Activated gamma-delta T cell treated with Interleukin-2 at 50 U/mL for 16 hours (primary cell): ENCODE results near the gene GPR55.

Experiments used
- DNase-seq: peaks from one replicate; pipeline ENCODE4 v3.0.0-alpha.2; 2020

The GPR55 gene

DNA sequence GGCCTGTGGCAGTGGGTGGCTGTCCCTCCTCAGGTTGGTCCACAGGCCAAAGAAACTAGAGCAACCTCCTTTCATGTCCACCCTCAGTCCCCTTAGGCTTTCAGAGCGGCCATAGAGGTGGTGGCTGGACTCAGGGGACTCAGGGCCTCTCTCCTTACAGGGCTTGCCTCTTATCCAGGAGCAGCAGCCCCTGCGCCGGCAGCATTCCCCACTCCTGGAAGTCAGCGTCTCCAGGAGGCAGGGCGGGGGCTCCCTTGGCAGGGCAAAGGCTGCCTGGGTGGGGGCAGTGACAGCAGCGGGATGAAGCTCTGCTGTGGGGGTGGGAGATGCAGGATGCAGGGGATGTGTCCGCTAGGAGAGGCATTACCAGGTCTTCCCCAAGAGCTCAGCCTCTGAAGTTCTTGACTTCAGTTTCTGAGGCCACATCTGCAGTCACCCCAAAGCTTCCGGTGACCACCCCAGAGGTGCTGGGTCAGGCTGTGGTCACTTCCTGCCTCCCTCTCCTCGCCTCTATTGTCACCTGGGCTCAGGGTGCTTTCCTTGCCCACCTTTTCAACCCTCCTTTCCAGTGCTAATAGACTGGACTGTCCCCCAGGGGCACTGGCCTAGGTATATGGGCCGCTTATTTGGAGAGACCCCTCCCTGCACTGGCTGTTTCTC lies 8.6 kb upstream of the GPR55 start:
- no peak for DNase-seq

DNA sequence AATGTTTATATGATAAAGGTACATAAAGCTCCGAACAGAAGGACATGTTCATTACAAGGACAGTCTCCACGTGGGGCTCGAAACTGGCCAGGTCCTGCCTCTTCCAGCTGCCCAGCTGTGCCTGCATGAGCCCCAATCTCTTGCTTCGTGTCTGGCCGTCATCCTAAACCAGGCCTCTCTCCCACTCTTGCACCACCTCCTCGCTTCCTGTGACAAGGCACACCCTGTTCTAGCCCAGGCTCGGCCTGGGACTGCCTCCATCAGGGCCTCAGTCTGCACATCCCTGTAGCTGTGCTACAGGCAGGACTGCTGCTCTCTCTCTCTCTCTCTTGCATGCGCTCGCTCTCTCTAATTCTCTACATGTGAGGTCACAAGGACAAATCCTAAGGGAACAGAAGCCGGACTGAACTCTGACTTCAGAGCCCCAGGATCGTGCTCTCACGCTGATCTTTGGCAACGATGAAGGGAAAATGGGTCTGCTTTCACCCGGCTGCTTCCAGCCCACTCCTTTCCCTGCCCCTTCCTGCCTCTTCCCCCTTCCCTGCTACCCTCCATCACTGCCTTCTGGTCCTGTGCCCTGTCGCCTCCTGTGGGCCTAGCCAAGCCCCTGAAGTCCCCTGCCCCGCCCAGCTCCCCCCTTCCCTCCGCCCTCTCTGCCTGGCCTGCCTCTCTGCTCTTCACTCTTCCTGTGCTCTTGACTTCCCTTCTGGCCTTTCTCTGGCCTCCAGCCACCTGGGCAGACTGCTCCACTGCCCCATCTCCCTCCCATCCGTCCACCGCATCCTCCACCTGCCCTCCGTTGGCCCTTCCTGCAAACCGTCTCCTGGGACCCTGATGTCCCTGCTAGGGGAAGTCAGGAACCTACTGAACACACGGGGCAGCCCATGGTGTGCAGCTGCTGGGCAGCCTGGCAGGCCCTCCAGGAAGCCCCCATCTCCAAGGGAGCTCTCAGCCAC lies 7.8 kb upstream of the GPR55 start:
- DNase-seq, result no peak

DNA sequence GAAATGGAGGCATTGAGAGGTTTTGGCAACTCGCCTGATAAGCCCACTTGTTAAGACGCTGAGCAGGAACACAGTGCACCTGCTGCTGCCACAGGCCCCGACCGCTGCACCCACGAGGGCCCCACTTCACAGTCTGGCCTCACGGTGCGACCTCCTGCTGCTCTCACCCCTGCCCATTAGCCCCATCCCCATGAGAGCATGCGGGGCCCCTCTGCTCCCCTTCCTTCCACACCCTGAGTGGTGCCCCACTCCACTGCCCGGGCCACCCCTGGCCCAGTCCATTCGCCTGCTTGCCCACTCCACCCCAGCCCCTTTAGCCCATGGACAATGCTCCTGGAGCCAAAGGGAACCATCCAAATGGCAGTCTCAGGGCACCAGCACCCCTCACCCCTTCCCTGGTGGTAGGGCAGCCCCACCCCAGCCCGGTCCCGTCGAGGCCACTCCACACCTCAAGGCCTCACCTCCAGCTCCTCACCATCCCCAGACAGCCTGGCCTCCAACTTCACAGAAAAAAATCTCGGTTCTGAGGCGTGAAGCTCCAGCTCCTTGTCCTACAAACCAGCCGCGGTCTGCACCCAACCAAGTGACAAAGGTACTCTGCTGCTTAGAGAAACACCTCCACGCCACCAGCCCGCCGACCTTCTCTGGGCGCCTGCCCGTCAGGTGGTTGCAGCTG lies 6.7 kb upstream of the GPR55 start:
- no peak for DNase-seq

DNA sequence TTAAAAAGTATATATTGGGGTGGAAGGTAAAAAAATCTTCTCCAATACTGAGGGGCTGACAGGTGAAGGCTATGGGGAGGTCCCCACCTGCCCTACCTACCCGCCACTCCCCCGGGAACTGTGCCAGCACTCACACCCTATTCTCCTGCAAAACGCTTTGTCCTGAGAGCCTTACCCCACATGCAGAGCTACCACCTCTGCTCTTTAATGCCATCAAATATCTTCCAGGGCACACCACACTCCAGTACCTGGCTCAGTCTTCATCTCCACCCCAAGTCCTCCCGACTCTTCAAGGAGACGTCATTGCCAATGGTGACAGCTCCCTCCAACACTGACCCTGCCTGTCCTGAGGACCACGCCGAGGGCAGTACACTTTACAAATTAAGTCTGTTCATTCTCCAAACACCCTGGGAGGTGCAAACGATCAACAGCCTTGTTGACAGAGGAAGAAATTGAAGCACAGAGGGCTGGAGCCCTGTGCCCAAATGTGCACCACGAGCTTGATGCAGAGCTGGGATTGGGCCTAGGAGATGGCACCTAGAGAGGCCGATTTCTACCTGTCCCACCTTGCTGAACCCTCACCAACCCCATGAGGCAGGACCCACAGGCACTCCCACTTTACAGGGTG lies 6.0 kb upstream of the GPR55 start:
- DNase-seq, result no peak

DNA sequence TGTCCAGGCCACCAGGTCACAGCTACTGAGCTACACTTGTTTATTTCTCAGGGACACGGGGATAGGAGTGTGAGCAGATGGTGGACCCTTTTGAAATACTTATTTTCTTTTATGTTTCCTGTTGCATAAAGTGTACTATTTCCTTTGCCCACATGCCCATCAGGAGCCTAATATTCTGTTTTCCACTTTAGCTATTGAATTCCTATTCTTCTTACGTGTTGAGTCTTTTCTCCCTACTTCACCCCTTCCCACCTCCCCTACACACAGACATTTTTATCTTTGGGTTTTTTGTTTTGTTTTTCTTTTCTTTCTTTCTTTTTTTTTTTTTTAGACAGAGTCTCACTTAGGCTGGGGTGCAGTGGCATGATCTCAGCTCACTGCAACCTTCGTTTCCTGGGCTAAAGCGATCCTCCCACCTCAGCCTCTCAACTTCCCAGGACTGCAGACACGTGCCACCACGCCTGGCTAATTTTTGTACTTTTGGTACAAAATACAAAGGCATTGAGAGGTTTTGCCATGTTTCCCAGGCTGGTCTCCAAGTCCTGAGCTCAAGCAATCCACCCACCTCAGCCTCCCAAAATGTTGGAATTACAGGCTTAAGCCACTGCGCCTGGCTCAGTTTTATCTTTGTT lies 5.2 kb upstream of the GPR55 start:
- no peak for DNase-seq

DNA sequence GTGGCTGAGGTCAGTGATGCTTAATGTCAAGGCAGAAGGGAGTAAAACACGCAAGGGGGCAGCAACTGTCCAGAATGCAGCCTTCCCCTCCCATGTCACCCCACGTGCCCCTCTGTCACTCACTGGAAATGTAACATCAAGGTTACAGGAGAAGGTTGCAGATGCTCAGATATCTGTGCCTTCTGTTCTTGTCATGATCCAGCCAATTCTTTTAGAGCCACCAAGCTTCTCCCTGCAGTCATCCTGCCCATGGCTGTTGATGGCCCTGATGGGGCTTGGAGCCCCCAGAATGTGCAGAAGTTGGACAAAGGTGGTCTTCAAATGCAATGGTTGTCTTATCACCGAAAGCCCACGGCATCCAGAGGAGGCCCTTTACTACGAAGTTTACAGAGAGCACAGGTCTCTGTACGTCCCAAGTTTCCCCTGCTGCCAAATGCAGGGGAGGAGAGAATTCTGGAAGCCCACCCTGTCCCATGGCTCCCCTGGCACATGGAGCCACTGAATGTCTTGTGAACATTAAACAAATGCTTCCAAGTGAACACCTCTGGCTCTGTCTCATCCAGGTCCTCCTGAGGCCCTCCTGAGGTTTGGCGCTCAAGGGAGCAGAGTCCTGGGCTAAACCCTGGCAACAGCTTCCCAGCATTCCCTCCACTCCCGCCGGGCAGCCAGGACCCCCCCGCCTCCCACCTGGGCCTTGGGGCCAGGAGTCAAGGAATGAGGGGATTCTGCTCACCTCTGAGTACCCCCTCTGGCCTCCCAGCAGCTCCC lies 4.5 kb upstream of the GPR55 start:
- DNase-seq, result no peak

DNA sequence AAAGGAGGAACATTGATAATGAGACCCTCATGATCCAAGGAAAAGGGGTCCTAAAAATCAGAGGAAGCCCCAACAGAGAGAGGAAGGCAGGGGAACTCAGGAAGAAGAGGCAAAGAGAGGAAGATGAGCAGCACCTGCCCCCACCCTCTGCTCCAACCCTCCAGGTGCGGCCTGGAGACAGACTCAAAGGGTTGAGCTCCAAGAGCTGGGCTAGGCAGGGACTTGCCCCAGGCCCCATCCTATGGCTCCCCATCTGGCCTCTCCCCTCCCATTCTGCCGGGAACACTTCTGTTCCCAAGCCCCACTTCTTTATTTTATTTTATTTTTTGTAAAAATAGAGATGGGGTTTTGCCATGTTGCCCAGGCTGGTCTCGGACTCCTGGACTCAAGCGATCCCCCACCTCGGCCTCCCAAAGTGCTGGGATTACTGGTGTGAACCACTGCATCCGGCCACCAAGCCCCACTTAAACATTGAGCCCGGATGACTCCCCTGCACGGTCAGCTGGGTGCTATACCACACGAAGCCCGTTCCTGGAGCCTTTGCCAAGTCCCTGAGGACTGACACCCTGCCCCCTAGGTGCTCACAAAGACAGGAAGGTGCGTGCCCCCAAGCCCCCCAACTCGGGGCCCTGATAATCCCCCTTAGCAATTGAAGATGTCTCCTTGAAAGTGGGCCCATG lies 3.8 kb upstream of the GPR55 start:
- no peak for DNase-seq

DNA sequence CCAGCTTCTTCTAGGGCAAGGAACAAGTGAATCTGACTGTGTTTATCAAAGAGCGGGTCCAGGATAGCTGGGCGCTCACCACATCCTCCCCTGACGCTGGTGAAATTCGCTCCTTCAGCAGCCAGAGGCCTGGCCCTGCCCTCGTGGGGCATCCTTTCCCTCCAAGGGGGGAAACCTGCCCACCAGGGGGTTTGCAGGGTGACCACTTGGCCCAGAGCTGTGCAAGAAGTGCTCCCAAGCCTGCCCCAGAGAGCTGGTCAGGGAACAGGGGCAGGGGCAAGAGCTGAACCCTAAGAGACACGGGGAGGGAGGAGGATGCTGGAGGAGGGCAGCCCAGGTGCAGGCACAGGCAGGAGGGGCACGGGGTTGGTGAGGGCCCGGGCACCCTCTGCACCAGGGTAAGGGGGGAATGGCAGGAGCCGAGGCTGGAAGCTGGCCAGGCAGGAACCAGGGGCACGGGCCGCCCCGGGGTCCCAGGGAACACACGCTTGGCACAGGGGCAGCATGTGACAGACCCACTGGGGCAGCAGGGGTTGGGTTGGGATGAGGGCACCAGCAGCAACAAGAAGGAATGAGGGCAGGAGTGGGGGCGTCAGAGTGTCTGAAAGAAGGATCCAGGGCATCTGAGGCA lies 2.8 kb upstream of the GPR55 start:
- DNase-seq, result no peak

DNA sequence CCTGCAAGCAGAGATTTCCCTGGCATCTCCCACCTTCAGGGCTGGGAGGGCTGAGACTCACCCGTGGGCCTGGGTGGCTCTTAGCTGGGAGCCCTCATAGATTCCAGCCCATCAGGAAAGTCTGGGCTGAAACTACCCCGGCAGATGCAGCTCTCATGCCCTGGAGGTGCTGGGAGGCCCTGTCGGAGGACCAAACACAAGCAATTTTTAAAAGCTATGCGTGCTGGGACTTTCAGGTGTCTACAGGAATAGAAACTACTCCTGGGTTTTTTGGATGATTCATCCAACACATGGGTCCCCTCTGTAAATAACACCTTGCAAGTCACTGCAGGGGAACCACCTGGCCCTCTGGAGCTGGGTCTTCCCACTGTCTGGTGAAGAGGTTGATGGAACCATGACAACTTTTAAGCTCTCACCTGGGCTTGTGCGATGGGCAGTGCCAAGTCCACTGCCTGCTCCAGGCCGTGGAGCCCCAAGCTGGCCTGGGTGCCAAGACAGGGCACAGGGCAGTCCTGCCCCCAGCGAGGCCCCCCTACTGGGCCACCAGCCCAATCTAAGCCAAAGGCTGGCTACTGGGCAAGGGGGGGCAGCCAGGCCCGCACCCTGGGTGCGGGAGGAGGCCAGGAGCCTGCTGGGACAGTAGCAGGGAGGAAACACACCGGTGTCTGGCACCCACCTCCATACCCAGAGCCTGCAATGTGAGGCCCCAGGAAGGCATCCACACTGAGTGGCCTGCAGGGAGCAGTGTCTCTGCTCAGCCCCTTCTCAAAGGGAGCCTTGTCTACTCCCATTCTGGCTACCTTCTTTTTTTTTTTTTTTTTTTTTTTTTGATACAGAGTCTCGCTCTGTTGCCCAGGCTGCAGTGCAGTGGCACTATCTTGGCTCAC lies 1.1 kb upstream of the GPR55 start:
- no peak for DNase-seq

DNA sequence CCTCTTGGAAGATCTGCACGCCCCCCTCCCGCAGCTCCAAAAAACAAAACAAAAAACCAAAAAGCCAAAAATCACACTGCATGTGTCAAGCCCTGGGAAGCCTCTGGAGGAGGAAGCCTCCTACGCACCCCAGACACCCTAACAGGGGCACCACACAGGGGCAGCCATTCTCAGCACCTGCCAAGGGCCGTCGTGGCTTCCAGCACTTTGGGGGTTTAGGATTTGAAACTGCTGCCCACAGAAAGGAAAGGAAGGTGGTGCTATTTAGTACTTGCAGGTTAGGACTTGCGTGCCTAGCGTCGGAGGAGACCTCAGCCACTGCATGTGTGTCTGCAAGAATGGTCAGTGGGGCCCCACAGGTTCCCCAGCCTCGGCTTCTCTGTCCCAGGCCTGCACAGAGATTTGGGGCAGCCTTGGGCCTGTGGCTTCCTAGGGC lies 419 bp upstream of the GPR55 start:
- no peak for DNase-seq

DNA sequence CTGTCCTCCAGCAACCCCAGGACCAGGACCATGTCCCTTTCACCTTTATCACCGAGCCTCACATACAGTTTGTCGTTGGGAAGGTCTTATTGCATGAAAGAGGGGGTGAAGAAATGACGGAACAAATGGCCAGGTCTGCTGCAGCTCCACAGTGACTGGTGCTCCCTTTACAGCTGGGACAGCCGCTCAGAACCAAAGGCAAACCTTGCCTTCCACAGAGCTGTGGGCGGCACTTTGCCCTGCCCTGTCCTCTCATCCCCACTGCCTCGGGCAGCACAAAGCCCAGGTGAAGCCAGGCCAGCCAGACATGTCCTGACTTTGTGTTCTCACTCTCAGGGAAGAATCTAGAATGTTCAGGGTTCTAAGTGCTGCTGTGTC lies 961 bp downstream of the GPR55 start:
- DNase-seq, result no peak

DNA sequence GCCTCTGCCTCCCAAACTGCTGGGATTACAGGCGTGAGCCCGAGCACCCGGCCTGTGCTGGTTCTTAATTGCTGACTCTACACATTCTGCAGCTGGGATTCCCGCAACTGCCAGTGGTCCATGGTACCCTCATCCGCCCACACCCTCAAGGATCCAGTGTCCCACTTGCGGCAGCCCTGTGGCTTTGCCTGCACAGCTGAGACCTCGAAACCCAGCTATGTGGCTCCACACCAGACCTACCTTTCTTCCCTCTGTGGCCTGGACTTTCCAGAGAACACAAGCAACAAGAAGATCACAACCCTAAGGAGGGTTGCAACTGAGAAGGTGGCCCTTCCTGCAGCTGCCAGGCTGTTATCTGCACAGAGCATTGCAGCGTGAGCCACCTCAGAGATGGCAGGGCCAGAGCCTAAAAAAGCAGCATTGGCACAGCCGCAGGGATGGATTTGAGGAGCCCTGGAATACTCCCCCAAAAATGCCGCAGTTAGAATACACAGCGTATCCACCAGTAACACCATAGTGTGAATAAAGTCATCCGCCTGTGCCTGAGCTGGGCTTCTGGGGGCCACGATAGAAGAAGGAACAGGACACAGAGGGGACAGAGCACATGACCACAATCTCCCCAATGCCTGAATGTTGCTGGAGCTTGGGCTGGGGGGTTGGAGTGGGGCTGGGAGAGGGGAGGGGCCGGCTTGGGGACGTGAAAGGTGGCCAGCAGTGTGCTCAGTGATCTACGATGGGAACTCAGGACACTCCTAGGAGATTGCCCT lies 1.9 kb downstream of the GPR55 start:
- no peak for DNase-seq

DNA sequence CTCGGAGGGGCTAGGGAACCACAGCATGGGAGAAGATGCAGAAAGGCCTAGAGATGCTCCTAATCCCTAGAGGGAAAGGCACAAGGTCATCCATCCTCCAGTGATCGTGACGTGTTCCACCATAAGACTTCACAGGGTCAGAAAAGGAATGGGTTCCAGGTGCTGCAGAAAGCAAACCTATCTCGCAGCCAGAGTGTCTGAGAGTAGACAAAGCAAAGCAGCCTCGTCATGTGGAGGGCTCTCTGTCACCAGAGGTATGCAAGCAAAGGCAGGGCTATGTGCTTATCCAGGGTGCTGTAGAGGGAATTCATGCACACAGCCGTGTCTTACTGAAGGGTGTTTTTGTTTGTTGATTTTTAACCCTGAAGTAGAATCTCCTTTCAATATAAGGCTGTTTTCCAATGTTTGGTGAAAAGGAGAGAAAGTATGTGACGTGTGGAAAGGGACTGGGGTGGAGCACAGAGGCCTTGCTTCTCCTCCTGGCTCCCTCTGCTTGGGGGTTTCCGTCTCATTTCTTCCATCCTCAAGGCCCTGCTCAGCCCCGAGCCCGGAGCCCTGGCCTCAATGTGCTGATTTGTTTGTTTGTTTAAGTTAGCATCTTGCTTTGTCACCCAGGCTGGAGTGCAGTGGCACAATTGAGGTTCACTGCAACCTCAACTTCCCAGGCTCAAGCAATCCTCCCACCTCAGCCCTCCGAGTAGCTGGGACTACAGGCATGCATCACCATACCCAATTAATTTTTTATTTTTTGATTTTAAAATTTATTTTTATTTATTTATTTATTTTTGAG lies 3.0 kb downstream of the GPR55 start:
- no peak for DNase-seq

DNA sequence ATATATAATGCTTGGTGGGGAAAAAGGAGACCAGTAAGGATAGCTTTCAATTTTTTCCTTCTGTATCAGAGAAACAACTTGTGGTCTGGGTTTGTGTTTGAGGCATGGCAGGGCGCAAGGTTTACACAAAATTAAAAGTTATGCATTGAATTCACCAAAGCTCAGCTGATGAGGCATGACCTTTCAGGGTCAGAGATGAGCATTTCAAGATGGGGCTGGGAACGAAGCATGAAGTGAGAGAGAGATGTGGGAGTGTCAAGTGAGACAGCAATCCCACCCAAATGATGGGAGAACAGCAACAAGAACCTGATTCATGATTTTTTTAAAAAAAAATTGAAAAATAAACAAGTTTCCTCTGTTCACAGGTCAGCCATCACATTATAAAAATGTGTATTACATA lies 4.9 kb downstream of the GPR55 start:
- DNase-seq, result no peak

DNA sequence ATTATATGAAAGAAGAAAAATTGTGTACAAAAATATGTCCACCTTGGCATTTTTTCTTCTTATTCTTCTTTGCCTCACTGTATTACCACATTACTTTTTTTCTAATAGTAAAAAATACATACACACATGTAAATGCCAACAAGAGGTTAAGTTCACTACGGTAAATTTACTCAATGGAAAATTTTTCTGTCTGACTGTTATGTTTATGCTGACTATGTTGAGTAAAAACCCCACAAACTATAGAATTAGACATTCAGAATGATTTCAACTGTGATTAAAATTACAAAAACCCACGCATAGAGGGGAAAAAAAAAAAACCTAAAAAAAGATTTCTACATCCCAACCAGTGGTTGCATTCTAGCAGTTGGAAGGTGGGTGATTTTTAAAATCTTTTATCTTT lies 5.4 kb downstream of the GPR55 start:
- DNase-seq, result no peak

DNA sequence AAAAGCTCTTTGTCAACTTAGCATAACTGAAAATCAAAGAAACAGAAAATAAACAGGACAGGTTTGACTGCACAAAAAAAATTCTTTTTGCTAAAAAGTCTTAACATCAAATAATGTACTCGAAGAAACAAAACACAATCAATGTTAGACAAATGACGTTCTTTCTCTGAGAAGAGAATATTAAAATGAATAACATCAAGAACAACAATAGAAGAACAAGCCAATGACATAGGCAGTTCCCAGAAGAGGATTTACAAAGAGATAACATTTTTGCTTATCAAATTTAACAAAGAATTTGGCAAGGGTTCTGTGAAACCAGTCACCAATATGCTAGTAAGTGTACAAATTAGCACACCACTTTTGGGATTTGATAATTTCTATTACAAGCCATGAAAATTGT lies 5.8 kb downstream of the GPR55 start:
- no peak for DNase-seq

DNA sequence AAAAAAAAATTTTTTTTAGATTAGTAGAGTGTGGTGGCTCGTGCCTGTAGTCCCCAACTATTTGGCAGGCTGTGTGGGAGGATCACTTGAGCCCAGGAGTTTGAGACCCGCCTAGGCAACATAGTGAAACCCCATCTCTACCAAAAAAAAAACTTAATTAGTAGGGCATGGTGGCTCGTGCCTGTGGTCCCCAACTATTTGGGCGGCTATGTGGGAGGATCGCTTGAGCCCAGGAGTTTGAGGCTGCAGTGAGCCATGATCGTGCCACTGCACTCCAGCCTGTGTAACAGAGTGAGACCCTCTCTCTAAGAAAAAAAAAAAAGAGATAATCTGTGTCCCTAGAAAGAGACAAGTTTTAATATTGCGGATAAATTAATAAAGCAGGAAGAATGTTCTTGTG lies 8.8 kb downstream of the GPR55 start:
- DNase-seq, result no peak

DNA sequence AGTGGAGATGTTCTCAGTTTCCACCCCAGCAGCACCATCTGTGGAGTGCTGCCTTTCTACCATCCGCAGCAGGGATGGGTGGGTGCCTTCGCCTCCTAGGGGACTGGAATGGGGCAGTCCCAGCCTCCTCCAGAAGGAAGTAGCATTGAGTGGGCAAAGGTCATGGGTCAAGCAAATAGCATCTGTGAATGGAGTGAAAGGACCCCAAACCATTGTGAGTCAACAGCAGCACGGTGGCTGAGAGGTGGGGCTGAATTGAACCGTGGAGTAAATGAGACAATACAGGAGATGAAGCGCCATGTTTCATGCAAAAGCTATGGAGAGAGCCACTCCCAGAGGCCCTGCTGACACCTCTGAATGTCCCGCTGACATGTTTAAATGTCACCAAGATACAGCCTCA lies 9.7 kb downstream of the GPR55 start:
- DNase-seq, result no peak
